GM19043 (cell line): ENCODE measurements around the gene ACKR2.
A peak's percentile ranks its signal among the peaks of the same experiment; 100 is the strongest.
"Not testable (repeated sequence)": the region's sequence is repeated elsewhere in the genome, so short reads cannot be mapped to it uniquely, and the experiment has no call there.

Source experiments
- ATAC-seq: cut with Tn5 transposase; IDR thresholded peaks from one replicate; pipeline ENCODE4 v1.9.1; 2021; ENCODE audit warnings: low read depth; ENCODE audit not compliant: unreplicated experiment

ACKR2 gene

GRCh38 chr3:42801048-42801620, 8.1 kb upstream of the ACKR2 start:
- no peak for ATAC-seq

- no peak for ATAC-seq
Observed at GRCh38 chr3:42801784-42802183, 7.5 kb upstream of the ACKR2 start.

- no peak for ATAC-seq
Observed at GRCh38 chr3:42802876-42803413, 6.3 kb upstream of the ACKR2 start.

- ATAC-seq, result peak; percentile 14
Observed at GRCh38 chr3:42803414-42804105, 5.7 kb upstream of the ACKR2 start.

DNA sequence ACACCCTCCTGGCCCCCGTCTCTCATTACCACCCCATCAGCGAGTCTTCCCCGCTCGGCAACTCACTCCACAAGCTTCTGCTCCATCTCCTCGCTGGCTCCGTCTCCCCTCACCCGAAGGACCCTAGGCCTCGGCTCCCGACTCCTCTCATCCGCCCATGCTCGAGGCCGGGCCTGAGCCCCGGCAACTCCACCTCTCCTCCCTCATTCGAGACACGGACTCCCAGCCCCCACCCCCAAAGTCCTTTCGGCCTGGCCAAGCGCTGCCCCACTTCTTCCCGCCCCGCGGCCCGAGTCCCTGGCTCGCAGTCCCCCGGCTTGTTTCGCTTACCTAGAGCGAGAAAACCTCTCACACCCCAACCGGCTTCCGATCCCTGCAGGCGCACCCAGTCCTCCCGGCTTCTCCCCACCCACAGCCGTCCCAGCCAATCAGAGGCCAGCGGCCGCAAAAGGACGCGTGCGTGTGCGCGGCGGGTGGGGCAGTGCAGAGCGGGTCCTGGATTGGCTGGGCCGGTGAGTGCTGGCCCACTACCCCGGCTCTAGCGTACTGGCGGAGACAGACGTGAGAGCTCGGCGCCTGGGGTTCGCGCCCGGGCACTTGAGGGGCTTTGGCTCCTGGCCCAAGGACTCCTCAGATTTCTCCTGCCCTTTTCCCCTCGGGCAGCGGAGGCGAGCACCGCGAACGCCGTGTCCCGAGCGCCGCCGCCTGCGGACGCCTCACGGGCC, 5.0 kb upstream of the ACKR2 start, which contains the start of gene HIGD1A:
HIGD1A (minus strand) TSS at position 385 of the 725 bp plus-strand sequence. CDS start 10,237 bp downstream, outside the sequence.
- ATAC-seq, result peak; percentile 99

DNA sequence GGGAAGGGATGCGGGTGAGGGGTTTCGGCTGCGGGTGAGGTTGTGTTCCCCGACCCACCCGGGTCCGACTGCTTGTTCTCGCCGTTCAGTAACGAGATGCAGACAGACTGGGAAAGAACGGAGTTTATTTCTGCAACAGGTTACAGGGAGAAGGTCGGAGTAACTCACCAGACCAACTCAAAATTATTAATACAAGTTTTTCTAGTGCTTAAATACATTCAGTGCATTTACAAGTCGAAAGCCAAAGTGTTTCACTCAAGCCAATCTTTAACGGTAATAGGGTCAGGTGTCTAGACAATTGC, 4.5 kb upstream of the ACKR2 start:
- no peak for ATAC-seq

GRCh38 chr3:42805141-42805821, 4.0 kb upstream of the ACKR2 start:
- no peak for ATAC-seq

- no peak for ATAC-seq
Observed at GRCh38 chr3:42807929-42808328, 1.3 kb upstream of the ACKR2 start.

GRCh38 chr3:42810706-42811105, 1.5 kb downstream of the ACKR2 start:
- not testable (repeated sequence) for ATAC-seq

DNA sequence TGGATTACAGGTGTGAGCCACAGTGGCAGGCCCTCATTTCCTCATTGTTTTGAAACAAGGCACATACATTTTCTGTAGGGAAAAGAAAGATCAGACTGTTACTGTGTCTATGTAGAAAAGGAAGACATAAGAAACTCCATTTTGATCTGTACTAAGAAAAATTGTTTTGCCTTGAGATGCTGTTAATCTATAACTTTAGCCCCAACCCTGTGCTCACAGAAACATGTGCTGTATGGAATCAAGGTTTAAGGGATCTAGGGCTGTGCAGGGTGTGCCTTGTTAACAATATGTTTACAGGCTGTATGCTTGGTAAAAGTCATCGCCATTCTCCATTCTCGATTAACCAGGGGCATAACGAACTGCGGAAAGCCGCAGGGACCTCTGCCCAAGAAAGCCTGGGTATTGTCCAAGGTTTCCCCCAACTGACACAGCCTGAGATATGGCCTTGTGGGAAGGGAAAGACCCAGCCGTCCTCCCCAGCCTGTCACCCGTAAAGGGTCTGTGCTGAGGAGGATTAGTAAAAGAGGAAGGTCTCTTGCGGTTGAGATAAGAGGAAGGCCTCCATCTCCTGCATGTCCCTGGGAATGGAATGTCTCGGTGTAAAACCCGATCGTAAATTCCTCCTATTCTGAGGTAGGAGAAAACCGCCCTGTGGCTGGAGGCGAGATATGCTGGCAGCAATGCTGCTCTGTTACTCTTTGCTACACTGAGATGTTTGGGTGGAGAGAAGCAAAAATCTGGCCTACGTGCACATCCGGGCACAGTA, 2.1 kb downstream of the ACKR2 start:
- ATAC-seq, result not testable (repeated sequence)

DNA sequence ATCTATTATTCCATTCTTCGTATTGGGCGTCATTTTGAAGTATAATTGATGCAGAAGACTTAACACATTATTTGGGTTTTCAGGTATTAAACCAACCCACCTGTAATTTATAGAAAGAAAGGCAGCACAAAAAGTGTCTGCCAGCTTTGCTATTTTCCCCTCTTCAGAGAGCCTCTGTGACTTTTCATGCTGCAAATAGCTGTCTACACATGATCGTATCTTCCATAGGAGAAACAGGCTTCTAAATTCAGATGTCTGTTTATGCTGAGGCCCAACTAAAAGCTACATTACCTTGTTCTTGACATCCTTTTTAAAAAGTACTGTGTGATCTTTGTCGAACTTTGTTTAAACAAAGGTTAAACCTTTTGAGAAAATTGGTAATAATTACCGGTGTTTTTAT, 5.0 kb downstream of the ACKR2 start:
- ATAC-seq, result no peak

DNA sequence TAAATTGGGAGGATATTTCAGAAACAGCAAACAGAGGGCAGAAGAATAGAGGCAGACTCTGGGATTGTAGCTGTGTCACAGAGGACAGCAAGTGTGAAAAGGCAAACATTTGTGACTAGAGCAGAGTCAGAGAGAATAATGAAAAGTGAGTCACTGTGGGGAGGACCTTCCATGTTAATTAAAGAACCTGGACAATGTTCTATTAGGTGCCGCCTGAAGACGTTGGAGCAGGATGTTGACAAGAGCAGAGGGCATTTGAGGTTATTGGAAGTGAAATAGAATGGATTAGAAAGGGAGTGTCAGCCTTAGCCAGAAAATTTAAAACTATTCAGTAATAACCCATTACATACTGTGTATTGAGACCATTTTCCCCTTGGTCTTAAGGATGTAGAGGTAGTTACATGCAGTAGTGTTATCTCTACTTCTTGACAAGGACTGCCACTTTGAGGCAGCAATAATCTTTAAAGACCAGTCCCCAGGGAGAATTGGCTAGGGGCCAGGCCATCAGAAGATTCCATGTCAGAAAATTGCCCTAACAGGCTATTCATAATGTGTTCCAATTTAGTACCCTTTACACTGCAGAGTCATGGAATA, 5.8 kb downstream of the ACKR2 start:
- no peak for ATAC-seq

GRCh38 chr3:42815826-42816225, 6.6 kb downstream of the ACKR2 start:
- no peak for ATAC-seq

- no peak for ATAC-seq
Observed at GRCh38 chr3:42819351-42819965, 10.2 kb downstream of the ACKR2 start.

GRCh38 chr3:42820746-42821051, 11.5 kb downstream of the ACKR2 start:
- no peak for ATAC-seq

- no peak for ATAC-seq
Observed at GRCh38 chr3:42822828-42823227, 13.6 kb downstream of the ACKR2 start.

DNA sequence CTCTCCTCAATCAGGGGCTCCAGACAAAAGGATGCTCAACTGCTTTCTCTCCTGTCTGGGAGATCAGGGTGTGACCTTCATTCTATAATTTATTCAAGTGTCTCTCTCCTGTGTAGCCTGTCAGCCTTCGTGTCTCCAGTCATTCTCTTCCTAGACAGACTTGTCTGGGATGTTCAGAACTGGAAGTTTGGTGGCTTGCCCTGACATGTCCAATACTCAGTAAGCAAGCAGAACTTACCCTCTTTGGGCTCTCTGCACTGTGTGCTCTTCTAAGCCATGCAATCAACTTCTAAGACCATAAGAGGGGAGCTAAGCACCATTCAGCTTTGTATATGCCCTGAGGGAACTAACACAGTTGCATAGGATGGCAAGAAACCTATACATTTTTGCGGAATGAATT, 14.1 kb downstream of the ACKR2 start:
- ATAC-seq, result no peak

- no peak for ATAC-seq
Observed at GRCh38 chr3:42826141-42826540, 16.9 kb downstream of the ACKR2 start.

- no peak for ATAC-seq
Observed at GRCh38 chr3:42827023-42827422, 17.8 kb downstream of the ACKR2 start.

GRCh38 chr3:42827654-42828053, 18.4 kb downstream of the ACKR2 start:
- no peak for ATAC-seq
